ENCODE results near the gene JAZF1.
A peak's percentile ranks its signal among the peaks of the same experiment; 100 is the strongest.

JAZF1 gene

GRCh38 chr7:28062197-28062991 lies 118.2 kb downstream of the JAZF1 start:
- no peaks in the 10 kb centered on the region for H3K27me3 ChIP-seq (ENCODE audit: insufficient read depth, low read length)
- H3K27ac ChIP-seq (ENCODE audit: low read depth, low read length) = peak overlapping the region; percentile 11
- H3K79me2 ChIP-seq (ENCODE audit: control insufficient read depth, insufficient read depth, low read length, unreplicated experiment) = peaks cover 10% of the 10 kb centered on the region
- H3K4me3 ChIP-seq (ENCODE audit: low read depth, low read length) = no peak overlapping the region
- no peak overlapping the region for H2AFZ ChIP-seq (ENCODE audit: low read length, unreplicated experiment)
- peaks cover 7% of the 10 kb centered on the region; the same call in 1 of the 2 replicates for H3K36me3 ChIP-seq (ENCODE audit: insufficient read depth, low read length)
- peaks cover 31% of the 10 kb centered on the region for H3K4me1 ChIP-seq (ENCODE audit: control insufficient read depth, insufficient read depth, low read length, unreplicated experiment)

GRCh38 chr7:28061824-28062196 lies 118.8 kb downstream of the JAZF1 start:
- Histone ChIP-seq H3K27ac (ENCODE audit: low read depth, low read length) (no peak overlapping the region), H3K27me3 (ENCODE audit: insufficient read depth, low read length) (no peaks in the 10 kb centered on the region)

GRCh38 chr7:28060371-28060950 lies 120.1 kb downstream of the JAZF1 start:
- H3K79me2 ChIP-seq (ENCODE audit: control insufficient read depth, insufficient read depth, low read length, unreplicated experiment) = peaks cover 10% of the 10 kb centered on the region
- H3K27ac ChIP-seq (ENCODE audit: low read depth, low read length) = no peak overlapping the region
- H3K4me1 ChIP-seq (ENCODE audit: control insufficient read depth, insufficient read depth, low read length, unreplicated experiment) = peaks cover 30% of the 10 kb centered on the region
- peaks cover 7% of the 10 kb centered on the region; the same call in 1 of the 2 replicates for H3K36me3 ChIP-seq (ENCODE audit: insufficient read depth, low read length)
- no peak overlapping the region for H3K4me3 ChIP-seq (ENCODE audit: low read depth, low read length)
- no peaks in the 10 kb centered on the region for H3K27me3 ChIP-seq (ENCODE audit: insufficient read depth, low read length)
- no peak overlapping the region for H2AFZ ChIP-seq (ENCODE audit: low read length, unreplicated experiment)

More at GRCh38 chr7:28061824-28062196, 118.8 kb downstream of the JAZF1 start:
- Histone ChIP-seq H3K36me3 (ENCODE audit: insufficient read depth, low read length) (peaks cover 7% of the 10 kb centered on the region; the same call in 1 of the 2 replicates), H3K4me1 (ENCODE audit: control insufficient read depth, insufficient read depth, low read length, unreplicated experiment) (peaks cover 31% of the 10 kb centered on the region), H3K79me2 (ENCODE audit: control insufficient read depth, insufficient read depth, low read length, unreplicated experiment) (peaks cover 10% of the 10 kb centered on the region), H2AFZ (ENCODE audit: low read length, unreplicated experiment) (no peak overlapping the region), H3K4me3 (ENCODE audit: low read depth, low read length) (no peak overlapping the region)

GRCh38 chr7:28055161-28055544 lies 125.4 kb downstream of the JAZF1 start:
- no peaks in the 10 kb centered on the region for H3K27me3 ChIP-seq (ENCODE audit: insufficient read depth, low read length)
- H3K36me3 ChIP-seq (ENCODE audit: insufficient read depth, low read length) = peaks cover 7% of the 10 kb centered on the region; the same call in 1 of the 2 replicates
- 0 out of 2 replicates have a peak overlapping the region, but pooled peaks have one; percentile 23 for H3K27ac ChIP-seq (ENCODE audit: low read depth, low read length)
- no peak overlapping the region for H2AFZ ChIP-seq (ENCODE audit: low read length, unreplicated experiment)
- H3K4me3 ChIP-seq (ENCODE audit: low read depth, low read length) = no peak overlapping the region
- peaks cover 13% of the 10 kb centered on the region for H3K79me2 ChIP-seq (ENCODE audit: control insufficient read depth, insufficient read depth, low read length, unreplicated experiment)
- peaks cover 36% of the 10 kb centered on the region for H3K4me1 ChIP-seq (ENCODE audit: control insufficient read depth, insufficient read depth, low read length, unreplicated experiment)

- peaks cover 36% of the 10 kb centered on the region for H3K4me1 ChIP-seq (ENCODE audit: control insufficient read depth, insufficient read depth, low read length, unreplicated experiment)
- H2AFZ ChIP-seq (ENCODE audit: low read length, unreplicated experiment) = no peak overlapping the region
- no peak overlapping the region for H3K27ac ChIP-seq (ENCODE audit: low read depth, low read length)
- no peak overlapping the region for H3K4me3 ChIP-seq (ENCODE audit: low read depth, low read length)
- H3K27me3 ChIP-seq (ENCODE audit: insufficient read depth, low read length) = no peaks in the 10 kb centered on the region
- H3K36me3 ChIP-seq (ENCODE audit: insufficient read depth, low read length) = peaks cover 6% of the 10 kb centered on the region; the same call in 1 of the 2 replicates
- peaks cover 13% of the 10 kb centered on the region for H3K79me2 ChIP-seq (ENCODE audit: control insufficient read depth, insufficient read depth, low read length, unreplicated experiment)
These were observed 125.9 kb downstream of the JAZF1 start for GRCh38 chr7:28054531-28055160.

GRCh38 chr7:28052933-28053332 lies 127.7 kb downstream of the JAZF1 start:
- Histone ChIP-seq H2AFZ (ENCODE audit: low read length, unreplicated experiment) (no peak overlapping the region), H3K79me2 (ENCODE audit: control insufficient read depth, insufficient read depth, low read length, unreplicated experiment) (peaks cover 13% of the 10 kb centered on the region), H3K4me3 (ENCODE audit: low read depth, low read length) (peak overlapping the region; percentile 36; the same call in 1 of the 2 replicates), H3K36me3 (ENCODE audit: insufficient read depth, low read length) (0 out of 2 replicates have a peak, but pooled peaks cover 2% of the 10 kb centered on the region), H3K4me1 (ENCODE audit: control insufficient read depth, insufficient read depth, low read length, unreplicated experiment) (peaks cover 36% of the 10 kb centered on the region), H3K27ac (ENCODE audit: low read depth, low read length) (peak overlapping the region; percentile 58), H3K27me3 (ENCODE audit: insufficient read depth, low read length) (no peaks in the 10 kb centered on the region)

- H3K27me3 ChIP-seq (ENCODE audit: insufficient read depth, low read length) = no peaks in the 10 kb centered on the region
- H3K4me1 ChIP-seq (ENCODE audit: control insufficient read depth, insufficient read depth, low read length, unreplicated experiment) = peaks cover 20% of the 10 kb centered on the region
- H2AFZ ChIP-seq (ENCODE audit: low read length, unreplicated experiment) = no peak overlapping the region
These were observed 131.9 kb downstream of the JAZF1 start for GRCh38 chr7:28048694-28049093.

GRCh38 chr7:28046035-28046434 lies 134.6 kb downstream of the JAZF1 start:
- H3K4me3 ChIP-seq (ENCODE audit: low read depth, low read length) = no peak overlapping the region
- 0 out of 2 replicates have a peak, but pooled peaks cover 2% of the 10 kb centered on the region for H3K36me3 ChIP-seq (ENCODE audit: insufficient read depth, low read length)
- H3K27ac ChIP-seq (ENCODE audit: low read depth, low read length) = no peak overlapping the region
- H3K79me2 ChIP-seq (ENCODE audit: control insufficient read depth, insufficient read depth, low read length, unreplicated experiment) = no peaks in the 10 kb centered on the region
- H3K4me1 ChIP-seq (ENCODE audit: control insufficient read depth, insufficient read depth, low read length, unreplicated experiment) = peaks cover 12% of the 10 kb centered on the region
- no peak overlapping the region for H2AFZ ChIP-seq (ENCODE audit: low read length, unreplicated experiment)
- H3K27me3 ChIP-seq (ENCODE audit: insufficient read depth, low read length) = no peaks in the 10 kb centered on the region

More at GRCh38 chr7:28048694-28049093, 131.9 kb downstream of the JAZF1 start:
- Histone ChIP-seq H3K36me3 (ENCODE audit: insufficient read depth, low read length) (0 out of 2 replicates have a peak, but pooled peaks cover 2% of the 10 kb centered on the region), H3K4me3 (ENCODE audit: low read depth, low read length) (no peak overlapping the region), H3K27ac (ENCODE audit: low read depth, low read length) (no peak overlapping the region), H3K79me2 (ENCODE audit: control insufficient read depth, insufficient read depth, low read length, unreplicated experiment) (peaks cover 13% of the 10 kb centered on the region)

- Histone ChIP-seq H3K27me3 (ENCODE audit: insufficient read depth, low read length) (no peaks in the 10 kb centered on the region), H3K4me3 (ENCODE audit: low read depth, low read length) (no peak overlapping the region), H2AFZ (ENCODE audit: low read length, unreplicated experiment) (no peak overlapping the region), H3K4me1 (ENCODE audit: control insufficient read depth, insufficient read depth, low read length, unreplicated experiment) (peaks cover 16% of the 10 kb centered on the region), H3K36me3 (ENCODE audit: insufficient read depth, low read length) (0 out of 2 replicates have a peak, but pooled peaks cover 2% of the 10 kb centered on the region), H3K27ac (ENCODE audit: low read depth, low read length) (no peak overlapping the region), H3K79me2 (ENCODE audit: control insufficient read depth, insufficient read depth, low read length, unreplicated experiment) (peaks cover 2% of the 10 kb centered on the region)
These were observed 135.0 kb downstream of the JAZF1 start for GRCh38 chr7:28045592-28045991.

GRCh38 chr7:28044825-28045224 lies 135.8 kb downstream of the JAZF1 start:
- 0 out of 2 replicates have a peak, but pooled peaks cover 2% of the 10 kb centered on the region for H3K36me3 ChIP-seq (ENCODE audit: insufficient read depth, low read length)
- no peaks in the 10 kb centered on the region for H3K27me3 ChIP-seq (ENCODE audit: insufficient read depth, low read length)
- peaks cover 24% of the 10 kb centered on the region for H3K4me1 ChIP-seq (ENCODE audit: control insufficient read depth, insufficient read depth, low read length, unreplicated experiment)
- no peak overlapping the region for H3K4me3 ChIP-seq (ENCODE audit: low read depth, low read length)
- H2AFZ ChIP-seq (ENCODE audit: low read length, unreplicated experiment) = no peak overlapping the region
- H3K27ac ChIP-seq (ENCODE audit: low read depth, low read length) = no peak overlapping the region
- peaks cover 5% of the 10 kb centered on the region for H3K79me2 ChIP-seq (ENCODE audit: control insufficient read depth, insufficient read depth, low read length, unreplicated experiment)
